ENCODE data around the gene RFC2.

RFC2 gene

GRCh38 chr7:74254129-74254857 is at the start of gene RFC2:
Gene RFC2 (minus strand): TSS chr7:74254399. CDS start chr7:74254383, 16 bp downstream.
- CTCF ChIA-PET, result interaction anchor here (0.7 to 2.1 kb wide), 3 partner anchors 48 to 79 kb away, joined by 3 to 4 read pairs (median 3); no protein-coding TSS in a partner anchor

GRCh38 chr7:74302745-74303221 is 48.6 kb upstream of the RFC2 start:
- CTCF ChIA-PET, result interaction anchor here (1.0 to 1.3 kb wide), 2 partner anchors 41 to 96 kb away, joined by 3 read pairs; no protein-coding TSS in a partner anchor
- peaks cover 13% of the 10 kb centered on the region for H3K4me1 Mint-ChIP-seq
- no peak for DNase-seq

More at GRCh38 chr7:74254129-74254857, at the start of gene RFC2:
- Mint-ChIP-seq H3K4me1 (peaks cover 52% of the 10 kb centered on the region), H3K27ac (peak within 1 kb of the TSS; percentile 93), H3K27me3 (peaks cover 4% of the 10 kb centered on the region), H3K4me3 (peak within 1 kb of the TSS; percentile 93), H3K36me3 (peaks cover 27% of the 10 kb centered on the region), H3K9me3 (no peaks in the 10 kb centered on the region)
- peak; percentile 96 for DNase-seq

GRCh38 chr7:74300926-74301325 is 46.7 kb upstream of the RFC2 start:
- no peak overlapping the region for H3K27ac Mint-ChIP-seq
- no peaks in the 10 kb centered on the region for H3K9me3 Mint-ChIP-seq
- CTCF ChIA-PET, result no interaction called here
- H3K27me3 Mint-ChIP-seq, result peaks cover 32% of the 10 kb centered on the region
- no peak overlapping the region for H3K4me3 Mint-ChIP-seq
- H3K4me1 Mint-ChIP-seq, result no peaks in the 10 kb centered on the region
- DNase-seq, result no peak
- no peaks in the 10 kb centered on the region for H3K36me3 Mint-ChIP-seq

More at GRCh38 chr7:74302745-74303221, 48.6 kb upstream of the RFC2 start:
- H3K36me3 Mint-ChIP-seq, result no peaks in the 10 kb centered on the region
- H3K9me3 Mint-ChIP-seq, result no peaks in the 10 kb centered on the region
- no peak overlapping the region for H3K4me3 Mint-ChIP-seq
- H3K27me3 Mint-ChIP-seq, result peaks cover 37% of the 10 kb centered on the region
- H3K27ac Mint-ChIP-seq, result no peak overlapping the region

GRCh38 chr7:74299401-74299800 is 45.2 kb upstream of the RFC2 start:
- H3K36me3 Mint-ChIP-seq, result no peaks in the 10 kb centered on the region
- no peak overlapping the region for H3K27ac Mint-ChIP-seq
- DNase-seq, result no peak
- H3K9me3 Mint-ChIP-seq, result no peaks in the 10 kb centered on the region
- CTCF ChIA-PET, result no interaction called here
- no peak overlapping the region for H3K4me3 Mint-ChIP-seq
- peaks cover 35% of the 10 kb centered on the region for H3K27me3 Mint-ChIP-seq
- peaks cover 3% of the 10 kb centered on the region for H3K4me1 Mint-ChIP-seq

- Mint-ChIP-seq H3K27ac (no peak overlapping the region), H3K27me3 (peaks cover 42% of the 10 kb centered on the region), H3K4me3 (no peak overlapping the region), H3K36me3 (no peaks in the 10 kb centered on the region), H3K9me3 (no peaks in the 10 kb centered on the region), H3K4me1 (peaks cover 8% of the 10 kb centered on the region)
- no peak for DNase-seq
- CTCF ChIA-PET, result no interaction called here
Measured at GRCh38 chr7:74297516-74298233, 43.5 kb upstream of the RFC2 start.

- H3K27ac Mint-ChIP-seq, result no peak overlapping the region
- H3K27me3 Mint-ChIP-seq, result peaks cover 75% of the 10 kb centered on the region
- no peak for DNase-seq
- CTCF ChIA-PET, result interaction anchor here (0.8 kb wide), 1 partner anchor 88 kb away, joined by 3 read pairs; no protein-coding TSS in a partner anchor
- H3K36me3 Mint-ChIP-seq, result no peaks in the 10 kb centered on the region
- H3K9me3 Mint-ChIP-seq, result no peaks in the 10 kb centered on the region
- peaks cover 11% of the 10 kb centered on the region for H3K4me1 Mint-ChIP-seq
- no peak overlapping the region for H3K4me3 Mint-ChIP-seq
Measured at GRCh38 chr7:74294191-74294998, 40.2 kb upstream of the RFC2 start.

- H3K4me3 Mint-ChIP-seq, result no peak overlapping the region
- peaks cover 16% of the 10 kb centered on the region for H3K4me1 Mint-ChIP-seq
- DNase-seq, result no peak
- H3K9me3 Mint-ChIP-seq, result no peaks in the 10 kb centered on the region
- H3K36me3 Mint-ChIP-seq, result no peaks in the 10 kb centered on the region
- no peak overlapping the region for H3K27ac Mint-ChIP-seq
- H3K27me3 Mint-ChIP-seq, result peaks cover 82% of the 10 kb centered on the region
- CTCF ChIA-PET, result no interaction called here
Measured at GRCh38 chr7:74293577-74293908, 39.3 kb upstream of the RFC2 start.

GRCh38 chr7:74292757-74293576 is 38.8 kb upstream of the RFC2 start:
- Mint-ChIP-seq H3K4me3 (no peak overlapping the region), H3K27me3 (peaks cover 87% of the 10 kb centered on the region), H3K4me1 (peaks cover 22% of the 10 kb centered on the region), H3K27ac (no peak overlapping the region), H3K36me3 (no peaks in the 10 kb centered on the region), H3K9me3 (no peaks in the 10 kb centered on the region)
- DNase-seq, result no peak
- CTCF ChIA-PET, result interaction anchor here (1.2 kb wide), 1 partner anchor 107 kb away, joined by 3 read pairs; no protein-coding TSS in a partner anchor

GRCh38 chr7:74291535-74291934 is 37.3 kb upstream of the RFC2 start:
- Mint-ChIP-seq H3K27me3 (peaks cover 89% of the 10 kb centered on the region), H3K4me1 (peaks cover 22% of the 10 kb centered on the region), H3K9me3 (no peaks in the 10 kb centered on the region), H3K4me3 (no peak overlapping the region), H3K27ac (no peak overlapping the region), H3K36me3 (no peaks in the 10 kb centered on the region)
- DNase-seq, result no peak
- CTCF ChIA-PET, result interaction anchor here (1.9 kb wide), 1 partner anchor 110 kb away, joined by 7 read pairs; no protein-coding TSS in a partner anchor

GRCh38 chr7:74290981-74291441 is 36.8 kb upstream of the RFC2 start:
- no peak for DNase-seq
- Mint-ChIP-seq H3K36me3 (no peaks in the 10 kb centered on the region), H3K27me3 (peaks cover 92% of the 10 kb centered on the region), H3K4me3 (no peak overlapping the region), H3K27ac (no peak overlapping the region), H3K4me1 (peaks cover 22% of the 10 kb centered on the region), H3K9me3 (no peaks in the 10 kb centered on the region)
- CTCF ChIA-PET, result interaction anchor here (1.9 kb wide), 1 partner anchor 110 kb away, joined by 7 read pairs; no protein-coding TSS in a partner anchor

GRCh38 chr7:74290553-74290950 is 36.4 kb upstream of the RFC2 start:
- no peaks in the 10 kb centered on the region for H3K9me3 Mint-ChIP-seq
- no peaks in the 10 kb centered on the region for H3K36me3 Mint-ChIP-seq
- CTCF ChIA-PET, result interaction anchor here (1.9 kb wide), 1 partner anchor 111 kb away, joined by 7 read pairs; no protein-coding TSS in a partner anchor
- no peak overlapping the region for H3K27ac Mint-ChIP-seq
- peaks cover 89% of the 10 kb centered on the region for H3K27me3 Mint-ChIP-seq
- no peak for DNase-seq
- H3K4me3 Mint-ChIP-seq, result peak overlapping the region; percentile 53
- peaks cover 22% of the 10 kb centered on the region for H3K4me1 Mint-ChIP-seq

- Mint-ChIP-seq H3K9me3 (no peaks in the 10 kb centered on the region), H3K4me3 (peak overlapping the region; percentile 37), H3K27me3 (peaks cover 83% of the 10 kb centered on the region), H3K36me3 (no peaks in the 10 kb centered on the region), H3K27ac (no peak overlapping the region), H3K4me1 (peaks cover 22% of the 10 kb centered on the region)
- DNase-seq, result peak; percentile 35
- CTCF ChIA-PET, result interaction anchor here (1.9 kb wide), 1 partner anchor 111 kb away, joined by 7 read pairs; no protein-coding TSS in a partner anchor
Measured at GRCh38 chr7:74289659-74290552, 35.7 kb upstream of the RFC2 start.

Measured in activated naive CD4-positive, alpha-beta T cell treated with anti-CD3 and anti-CD28 coated beads, Interleukin-2, amount 10 ng/mL, durations not matched to agents 7 days and 5 days (primary cell).